ENCODE results near the gene ULK4.

DNA sequence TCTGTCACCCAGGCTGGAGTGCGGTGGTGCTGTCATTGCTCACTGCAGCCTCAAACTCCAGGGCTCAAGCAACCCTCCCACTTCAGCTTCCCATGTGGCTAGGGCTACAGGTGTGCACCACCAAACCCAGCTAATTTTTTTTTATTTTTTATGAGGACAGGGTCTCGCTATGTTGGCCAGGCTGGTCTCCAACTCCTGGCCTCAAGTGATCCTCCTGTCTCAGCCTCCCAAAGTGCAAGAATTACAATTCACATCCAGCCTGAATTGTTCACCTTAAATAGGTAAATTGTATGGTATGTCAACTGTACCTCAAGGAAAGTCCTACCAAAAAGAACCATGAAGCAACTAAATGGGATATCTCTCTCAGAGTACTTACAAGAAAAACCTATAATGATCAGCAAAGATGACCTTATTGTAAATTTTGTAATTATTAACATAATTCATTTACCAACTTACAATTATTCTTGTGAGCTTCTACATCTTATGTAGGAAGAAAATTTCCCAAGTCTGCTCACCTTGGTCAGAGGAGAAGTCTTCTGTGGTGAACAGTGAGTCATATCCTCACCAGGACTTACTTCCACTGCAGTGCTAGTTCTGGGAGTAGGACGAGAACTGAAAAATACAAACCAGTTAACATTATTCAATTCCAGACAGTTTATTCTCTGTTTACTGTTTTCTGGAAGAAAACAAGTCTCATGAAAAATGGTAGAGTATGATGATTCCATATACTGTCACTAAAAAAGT lies 54.4 kb downstream of the ULK4 start:
- TF ChIP-seq, protein P1, sequence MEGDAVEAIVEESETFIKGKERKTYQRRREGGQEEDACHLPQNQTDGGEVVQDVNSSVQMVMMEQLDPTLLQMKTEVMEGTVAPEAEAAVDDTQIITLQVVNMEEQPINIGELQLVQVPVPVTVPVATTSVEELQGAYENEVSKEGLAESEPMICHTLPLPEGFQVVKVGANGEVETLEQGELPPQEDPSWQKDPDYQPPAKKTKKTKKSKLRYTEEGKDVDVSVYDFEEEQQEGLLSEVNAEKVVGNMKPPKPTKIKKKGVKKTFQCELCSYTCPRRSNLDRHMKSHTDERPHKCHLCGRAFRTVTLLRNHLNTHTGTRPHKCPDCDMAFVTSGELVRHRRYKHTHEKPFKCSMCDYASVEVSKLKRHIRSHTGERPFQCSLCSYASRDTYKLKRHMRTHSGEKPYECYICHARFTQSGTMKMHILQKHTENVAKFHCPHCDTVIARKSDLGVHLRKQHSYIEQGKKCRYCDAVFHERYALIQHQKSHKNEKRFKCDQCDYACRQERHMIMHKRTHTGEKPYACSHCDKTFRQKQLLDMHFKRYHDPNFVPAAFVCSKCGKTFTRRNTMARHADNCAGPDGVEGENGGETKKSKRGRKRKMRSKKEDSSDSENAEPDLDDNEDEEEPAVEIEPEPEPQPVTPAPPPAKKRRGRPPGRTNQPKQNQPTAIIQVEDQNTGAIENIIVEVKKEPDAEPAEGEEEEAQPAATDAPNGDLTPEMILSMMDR (IDR thresholded peaks at IDR 0.05): no peak
- TF ChIP-seq MAX (IDR thresholded peaks at IDR 0.05; ENCODE audit: low read depth) (no peak), YY1 (IDR thresholded peaks at IDR 0.05; ENCODE audit: low read depth) (no peak)
